GM19099 (cell line): ENCODE results near the gene ADGRL4.

Experiments used
- POLR2A ChIP-seq: IDR thresholded peaks from 3 replicates; pipeline ENCODE4 v1.6.1; 2011; ENCODE audit warnings: low read depth; ENCODE audit not compliant: insufficient read length; ENCODE audit errors: extremely low read depth

ADGRL4 gene

DNA sequence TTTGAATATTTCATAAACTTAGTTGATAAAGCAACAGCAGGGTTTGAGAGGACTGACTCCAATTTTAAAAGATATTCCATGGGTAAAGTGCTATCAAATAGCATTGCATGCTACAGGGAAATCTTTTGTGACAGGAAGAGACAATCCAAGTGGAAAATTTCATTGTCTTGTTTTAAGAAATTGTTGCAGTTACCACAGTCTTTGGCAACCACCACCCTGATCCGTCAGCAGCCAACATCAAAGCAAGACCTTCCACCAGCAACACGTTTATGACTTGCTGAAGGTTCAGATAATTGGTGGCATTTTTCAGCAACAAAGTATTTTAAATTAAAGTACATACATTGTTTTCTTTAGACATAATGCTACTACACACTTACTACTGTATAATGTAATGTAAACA is 47.8 kb downstream of the ADGRL4 start:
- TF ChIP-seq POLR2A: no peak

DNA sequence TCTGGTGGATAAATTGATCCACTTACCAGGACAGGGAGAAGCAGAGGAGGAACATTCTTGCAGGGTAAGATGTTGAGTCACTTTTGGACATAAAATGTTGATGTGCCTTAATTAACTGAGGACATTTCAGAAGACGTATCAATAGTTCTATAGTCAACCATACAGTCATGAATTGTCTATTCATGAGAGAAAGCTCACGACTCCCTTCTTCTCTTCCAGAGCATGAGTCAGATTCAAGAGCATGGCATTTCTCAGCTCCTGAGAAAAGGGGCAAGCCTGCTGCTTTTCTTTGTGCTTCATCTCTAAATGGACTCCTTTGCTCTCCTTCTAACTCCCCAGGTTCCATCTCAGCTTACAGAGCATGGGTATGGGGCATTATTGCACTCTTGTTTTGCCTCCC is 55.7 kb downstream of the ADGRL4 start:
- no peak for TF ChIP-seq POLR2A

DNA sequence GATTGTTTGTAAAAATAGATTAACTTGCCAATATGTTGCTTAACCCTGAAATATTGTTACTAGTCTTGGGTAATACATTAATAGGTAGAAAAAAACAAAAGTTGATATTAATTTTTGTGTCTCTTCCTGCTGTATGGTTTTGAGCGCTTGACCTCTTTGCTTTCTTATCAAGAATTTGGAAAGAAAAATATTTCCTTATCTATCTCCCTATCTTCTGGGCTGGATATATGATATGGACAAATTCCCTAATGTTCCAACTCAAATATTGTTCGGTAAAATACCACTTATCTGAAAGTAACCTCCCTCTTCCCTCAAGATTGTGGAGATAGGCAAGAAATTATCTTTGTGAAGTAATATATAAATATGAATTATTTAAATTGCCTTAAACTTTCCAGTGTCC is 57.3 kb downstream of the ADGRL4 start:
- no peak for TF ChIP-seq POLR2A

DNA sequence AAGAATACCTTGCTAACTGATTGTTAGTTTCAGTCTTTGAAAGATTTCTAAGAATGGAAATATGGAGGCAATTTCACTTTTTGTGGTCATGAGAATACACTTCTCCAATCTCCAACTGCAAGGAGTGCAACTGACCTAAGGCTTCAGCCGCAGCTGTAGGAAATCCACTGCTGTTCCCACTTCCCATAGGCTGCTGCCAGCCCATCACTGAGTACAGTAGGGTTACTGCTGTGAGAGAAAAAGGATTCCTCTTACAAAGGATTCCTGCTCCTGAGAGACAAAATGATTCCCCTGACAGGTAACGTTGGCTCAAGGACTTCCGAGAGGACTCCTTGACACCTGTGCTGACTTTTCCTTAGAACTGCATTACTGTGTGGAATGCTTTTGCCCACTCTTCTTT is 87.4 kb downstream of the ADGRL4 start:
- TF ChIP-seq POLR2A: no peak

DNA sequence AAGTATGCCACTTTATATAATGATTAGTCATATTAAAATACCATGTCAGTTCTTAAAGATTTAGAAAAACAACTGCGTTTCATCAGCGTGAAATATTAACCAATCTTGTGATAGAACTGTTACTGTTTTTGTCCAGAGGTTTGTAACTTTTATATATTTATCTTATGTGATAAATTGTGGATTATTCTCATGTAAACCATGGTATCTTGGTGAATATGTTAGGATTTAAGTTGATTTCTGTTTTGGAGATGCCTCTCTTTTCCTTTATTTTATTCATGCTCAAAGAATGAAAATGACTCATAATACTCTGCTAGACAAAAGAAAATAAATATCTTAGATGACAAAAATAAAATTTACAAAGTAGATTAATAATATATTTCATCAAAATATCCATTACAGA is 88.4 kb downstream of the ADGRL4 start:
- no peak for TF ChIP-seq POLR2A

DNA sequence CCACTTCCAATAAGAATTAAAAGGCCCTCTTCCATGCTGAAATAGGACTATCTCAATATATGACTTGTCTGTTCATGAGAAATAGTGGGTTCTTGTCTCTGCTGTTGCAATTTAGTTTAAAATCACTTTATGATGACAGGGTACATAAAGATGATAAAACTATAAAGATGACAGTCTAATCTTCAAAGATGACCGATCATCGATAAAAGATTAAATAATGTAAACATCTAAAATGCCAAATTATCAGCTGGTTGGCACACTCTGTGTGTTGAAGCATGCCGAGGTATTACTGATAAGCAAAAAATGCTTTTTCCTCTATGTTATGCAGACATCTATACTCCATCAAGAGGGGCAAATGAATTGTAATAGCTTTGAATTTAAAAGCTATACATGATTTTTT is 89.5 kb downstream of the ADGRL4 start:
- no peak for TF ChIP-seq POLR2A

DNA sequence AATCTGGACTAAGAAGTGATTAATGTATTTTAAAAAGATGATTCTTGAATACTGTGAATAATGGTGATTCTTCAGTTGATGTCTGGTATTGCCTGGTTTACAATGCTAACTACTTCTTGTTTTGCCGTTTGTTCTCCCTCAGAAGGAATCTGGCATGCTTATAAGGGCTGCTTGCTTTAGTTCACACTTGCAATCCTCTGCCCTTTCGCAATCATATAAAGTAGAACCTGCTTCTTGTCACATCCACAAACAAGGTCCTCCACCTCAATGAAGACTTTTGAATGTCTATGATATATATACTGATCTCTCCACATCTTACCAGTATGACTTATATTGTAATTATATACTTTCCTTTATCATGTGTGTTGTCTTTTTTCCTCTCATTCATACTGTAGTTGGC is 92.6 kb downstream of the ADGRL4 start:
- no peak for TF ChIP-seq POLR2A

DNA sequence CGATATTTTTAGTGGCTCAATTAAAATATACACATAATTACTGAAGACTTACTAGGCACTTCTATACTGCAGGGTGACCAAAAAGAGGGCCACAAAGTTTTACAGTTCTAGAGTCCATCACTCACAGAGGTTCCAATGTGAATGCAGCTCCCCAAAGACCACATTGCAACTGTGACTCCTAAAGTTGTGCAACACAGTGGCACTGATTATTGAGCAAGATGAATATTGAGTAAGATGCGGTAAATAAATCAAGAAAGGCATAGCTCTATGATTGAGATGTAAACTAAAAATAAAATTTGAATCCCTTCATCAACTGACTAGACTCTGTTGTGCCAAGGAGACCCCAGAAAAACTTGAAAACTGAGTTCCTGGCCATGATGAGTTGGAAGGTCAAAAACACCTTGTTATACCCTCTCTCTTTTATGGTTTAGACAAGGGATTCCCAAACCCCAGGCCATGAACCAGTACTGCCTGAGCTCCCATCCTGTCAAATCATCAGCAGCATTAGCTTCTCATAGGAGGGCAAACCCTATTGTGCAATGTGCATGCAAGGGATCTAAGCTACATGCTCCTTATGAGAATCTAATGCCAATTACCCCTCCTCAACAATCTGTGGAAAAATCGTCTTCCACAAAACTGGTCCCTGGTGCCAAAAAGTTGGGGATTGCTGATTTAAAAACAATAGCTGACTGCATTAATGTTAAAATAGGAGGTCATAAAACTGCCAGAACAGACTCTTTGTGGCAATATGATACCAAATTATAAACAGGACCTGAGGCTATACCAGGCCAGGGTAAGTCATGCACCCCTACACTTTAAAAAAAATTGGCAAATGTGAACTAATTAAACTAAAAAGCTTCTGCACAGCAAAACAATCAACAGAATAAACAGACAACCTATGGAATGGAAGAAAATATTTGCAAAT is 94.3 kb downstream of the ADGRL4 start:
- TF ChIP-seq POLR2A: no peak

- no peak for TF ChIP-seq POLR2A
These were observed 103.9 kb downstream of the ADGRL4 start for GRCh38 chr1:78902641-78903040.

- no peak for TF ChIP-seq POLR2A
These were observed 111.7 kb downstream of the ADGRL4 start for GRCh38 chr1:78894811-78895210.

- TF ChIP-seq POLR2A: no peak
These were observed 114.2 kb downstream of the ADGRL4 start for GRCh38 chr1:78892260-78892840.

DNA sequence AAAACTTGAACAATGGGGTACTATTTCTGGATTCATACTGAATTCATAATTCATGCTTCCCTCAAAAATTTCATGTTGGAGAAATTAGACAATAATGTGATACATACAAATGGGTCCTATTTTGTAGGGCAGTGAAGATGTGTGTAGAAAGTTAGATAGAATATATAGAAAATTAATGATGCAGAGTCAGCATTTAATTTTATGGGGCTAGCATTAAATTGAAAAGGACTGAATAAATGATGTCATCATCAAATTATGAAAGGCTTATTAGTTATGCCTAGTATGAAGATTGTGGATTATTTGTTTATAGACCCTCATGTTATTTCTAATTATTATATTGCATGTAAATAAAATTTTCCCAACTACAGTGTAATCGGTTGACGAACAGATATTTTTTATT is 119.1 kb downstream of the ADGRL4 start:
- TF ChIP-seq POLR2A: no peak

DNA sequence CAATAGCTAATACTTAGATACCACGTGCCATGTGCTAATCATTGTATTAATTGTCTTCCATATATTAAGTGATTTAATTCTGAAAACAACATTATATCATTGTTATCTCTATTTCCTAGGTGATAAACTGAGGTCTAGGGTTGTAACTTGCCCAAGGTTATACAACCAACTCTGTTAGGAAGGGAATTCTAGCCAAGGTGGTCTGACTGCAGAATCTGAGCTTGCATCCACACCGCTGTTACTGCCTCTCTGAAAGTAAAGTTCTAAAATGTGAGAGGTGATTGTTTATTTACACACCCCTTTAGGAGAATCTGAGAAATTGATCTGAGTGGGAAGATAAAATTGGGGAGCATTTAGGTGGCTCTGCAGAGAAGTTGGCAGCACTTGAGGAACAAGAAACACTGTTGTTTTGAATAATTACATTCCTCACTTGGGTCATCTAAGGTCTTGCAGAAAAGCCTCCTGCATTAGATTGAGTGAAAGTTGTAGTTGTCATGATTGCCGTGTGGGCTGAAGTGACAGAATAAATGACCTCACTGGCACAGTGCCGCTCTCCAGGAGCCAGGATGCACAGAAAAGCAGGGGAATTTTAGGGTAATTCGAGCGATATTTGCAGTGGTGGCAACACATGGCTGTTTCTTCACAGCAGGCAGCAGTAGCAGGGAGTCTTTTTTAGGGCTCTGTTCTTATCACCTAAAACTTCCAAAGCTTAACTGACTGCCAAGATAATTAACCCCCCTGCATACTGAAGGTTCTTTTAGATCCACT is 121.7 kb downstream of the ADGRL4 start:
- TF ChIP-seq POLR2A: no peak

DNA sequence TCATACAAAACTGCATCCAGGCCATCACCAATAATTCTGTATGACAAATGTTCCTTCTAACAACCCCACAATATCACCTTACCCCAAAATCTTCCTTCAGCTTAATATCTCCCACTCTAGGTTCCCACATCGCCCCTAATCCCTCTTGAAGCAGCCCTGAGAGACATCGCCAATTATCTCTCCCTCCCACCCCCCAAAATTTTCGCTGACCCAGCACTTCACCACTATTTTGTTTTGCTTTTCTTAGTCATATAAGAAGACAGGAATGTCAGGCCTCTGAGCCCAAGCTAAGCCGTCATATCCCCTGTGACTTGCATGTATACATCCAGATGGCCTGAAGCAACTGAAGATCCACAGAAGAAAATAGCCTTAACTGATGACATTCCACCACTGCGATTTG is 126.3 kb downstream of the ADGRL4 start:
- TF ChIP-seq POLR2A: no peak

DNA sequence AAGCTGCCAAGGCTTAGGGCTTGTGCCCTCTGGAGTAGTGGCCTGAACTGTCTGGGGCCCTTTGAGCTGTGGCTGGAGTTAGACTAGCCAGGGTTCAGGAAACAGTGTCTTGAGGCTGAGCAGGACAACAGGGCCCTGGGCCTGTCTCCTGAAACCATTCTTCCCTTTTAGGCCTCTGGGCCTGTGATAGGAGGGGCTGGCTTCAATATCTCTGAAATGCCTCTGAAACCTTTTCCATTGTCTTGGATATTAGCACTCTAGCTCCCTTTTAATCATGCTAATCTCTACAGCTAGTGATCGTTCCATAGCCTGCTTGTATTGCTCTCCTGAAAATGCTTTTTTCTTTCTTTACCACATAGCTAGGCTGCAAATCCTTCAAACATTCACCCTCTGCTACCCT is 135.3 kb downstream of the ADGRL4 start:
- TF ChIP-seq POLR2A: no peak

DNA sequence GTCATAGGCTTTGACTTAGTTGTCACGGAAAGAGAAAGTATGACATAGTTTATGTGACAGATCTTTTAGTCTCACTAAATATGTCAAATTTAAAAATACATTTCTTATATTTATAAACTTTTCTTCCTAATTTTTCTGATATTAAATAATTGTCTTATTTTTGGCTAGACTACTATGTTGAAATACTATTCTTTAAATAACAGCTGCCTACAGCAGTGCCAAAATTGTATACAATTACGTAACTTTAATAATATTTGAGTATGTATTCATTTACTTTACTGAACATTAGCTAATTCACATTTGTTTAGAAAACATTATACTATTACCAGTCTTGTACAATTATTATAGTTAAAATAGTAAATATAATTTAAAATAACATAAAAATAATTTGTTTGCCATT is 137.4 kb downstream of the ADGRL4 start:
- TF ChIP-seq POLR2A: no peak
